ENCODE measurements around the gene NIP7. TPM values are rescaled to one million over a fixed set of nuclear protein-coding genes. Genes with fewer than 3 reads are reported as not detected.

Gene NIP7
- total and polyA plus RNA-seq, 9 of the 15 experiments (the other 6 are each of a cell fraction or from before 2014, with no cell fraction given): 28.9 to 85.5 (median 72.5) TPM

DNA sequence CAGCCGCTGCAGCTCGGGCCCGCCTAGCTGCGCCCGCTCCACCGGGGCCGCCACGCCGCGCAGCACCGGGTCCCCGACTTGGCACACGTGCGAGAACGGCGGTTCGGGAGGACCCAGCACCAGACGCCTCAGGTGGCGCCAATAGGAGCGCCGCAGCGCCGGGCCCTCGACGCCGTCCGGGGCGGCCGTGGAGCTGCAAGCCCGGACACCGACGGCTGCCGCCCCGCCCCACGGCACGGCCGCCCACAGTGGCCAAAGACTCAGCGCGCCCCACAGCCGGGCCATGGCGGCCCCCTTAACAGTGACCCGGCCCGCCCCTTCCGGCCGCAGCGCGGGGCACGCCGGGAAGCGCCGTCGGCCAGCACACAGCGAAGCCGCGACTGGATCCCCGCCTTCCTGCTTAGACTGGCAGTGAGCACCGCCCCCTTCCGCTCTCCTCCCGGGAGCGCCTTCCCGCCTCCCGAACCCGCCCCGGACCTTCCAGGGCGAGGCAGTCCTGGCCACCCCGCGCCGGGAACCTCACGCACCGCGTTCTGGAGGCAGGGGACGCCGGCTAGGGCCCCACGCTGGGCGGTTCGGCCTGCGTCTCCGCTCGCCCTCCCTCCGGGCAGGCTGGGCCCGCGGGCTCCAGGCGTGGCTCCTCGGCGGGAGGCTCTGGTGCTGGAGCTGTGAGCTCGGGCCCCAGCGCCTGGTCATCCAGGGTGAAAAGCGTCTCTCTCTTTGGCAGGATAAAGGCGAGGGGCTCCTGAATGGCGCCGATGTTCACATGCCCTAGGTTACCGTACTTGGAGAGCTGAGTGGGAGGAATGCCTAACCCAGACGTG lies 9.1 kb upstream of the NIP7 start, which contains the start of gene PDF (continued):
- TF ChIP-seq ZNF77 (CRISPR knock-in tag; IDR thresholded peaks at IDR 0.05) (no peak), JUND (IDR thresholded peaks at IDR 0.05; ENCODE audit: borderline replicate concordance, low read depth, low read length) (peak; percentile 32; the same call in 1 of the 2 replicates), JUND (tag; IDR thresholded peaks at IDR 0.05; ENCODE audit: borderline replicate concordance, low read depth, low read length) (no peak; the same call in 2 of the 3 replicates), ZNF23 (CRISPR knock-in tag; IDR thresholded peaks at IDR 0.05) (no peak), TEAD2 (tag; IDR thresholded peaks at IDR 0.05) (no peak), NFE2 (IDR thresholded peaks at IDR 0.05; ENCODE audit: low read depth) (no peak), PRPF4 (IDR thresholded peaks at IDR 0.05; ENCODE audit: insufficient read depth, low read depth, low read length, poor library complexity, severe bottlenecking) (peak; percentile 46), NR1H2 (CRISPR knock-in tag; IDR thresholded peaks at IDR 0.05) (no peak), KDM1A (IDR thresholded peaks at IDR 0.05) (no peak), RFX7 (CRISPR knock-in tag; IDR thresholded peaks at IDR 0.05) (no peak), ZNF143 (CRISPR knock-in tag; IDR thresholded peaks at IDR 0.05) (peak; percentile 80), TCFL5 (CRISPR knock-in tag; conservative IDR thresholded peaks at IDR 0.05) (no peak), ZNF699 (CRISPR knock-in tag; IDR thresholded peaks at IDR 0.05; ENCODE audit: insufficient replicate concordance) (no peak), DPF2 (IDR thresholded peaks at IDR 0.05) (0 out of 2 replicates have a peak, but pooled peaks have one; percentile 9), ESRRB (CRISPR knock-in tag; IDR thresholded peaks at IDR 0.05; ENCODE audit: borderline replicate concordance) (no peak), ZFP30 (CRISPR knock-in tag; IDR thresholded peaks at IDR 0.05; ENCODE audit: borderline replicate concordance) (no peak)
- TF ChIP-seq, protein P1, sequence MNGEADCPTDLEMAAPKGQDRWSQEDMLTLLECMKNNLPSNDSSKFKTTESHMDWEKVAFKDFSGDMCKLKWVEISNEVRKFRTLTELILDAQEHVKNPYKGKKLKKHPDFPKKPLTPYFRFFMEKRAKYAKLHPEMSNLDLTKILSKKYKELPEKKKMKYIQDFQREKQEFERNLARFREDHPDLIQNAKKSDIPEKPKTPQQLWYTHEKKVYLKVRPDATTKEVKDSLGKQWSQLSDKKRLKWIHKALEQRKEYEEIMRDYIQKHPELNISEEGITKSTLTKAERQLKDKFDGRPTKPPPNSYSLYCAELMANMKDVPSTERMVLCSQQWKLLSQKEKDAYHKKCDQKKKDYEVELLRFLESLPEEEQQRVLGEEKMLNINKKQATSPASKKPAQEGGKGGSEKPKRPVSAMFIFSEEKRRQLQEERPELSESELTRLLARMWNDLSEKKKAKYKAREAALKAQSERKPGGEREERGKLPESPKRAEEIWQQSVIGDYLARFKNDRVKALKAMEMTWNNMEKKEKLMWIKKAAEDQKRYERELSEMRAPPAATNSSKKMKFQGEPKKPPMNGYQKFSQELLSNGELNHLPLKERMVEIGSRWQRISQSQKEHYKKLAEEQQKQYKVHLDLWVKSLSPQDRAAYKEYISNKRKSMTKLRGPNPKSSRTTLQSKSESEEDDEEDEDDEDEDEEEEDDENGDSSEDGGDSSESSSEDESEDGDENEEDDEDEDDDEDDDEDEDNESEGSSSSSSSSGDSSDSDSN (IDR thresholded peaks at IDR 0.05; ENCODE audit: borderline replicate concordance in 1 of 2, low read depth in 2 of 2, low read length in 2 of 2): peak; percentile 80 to 89; a peak in 2 of 4 replicates
- TF ChIP-seq, protein P2, sequence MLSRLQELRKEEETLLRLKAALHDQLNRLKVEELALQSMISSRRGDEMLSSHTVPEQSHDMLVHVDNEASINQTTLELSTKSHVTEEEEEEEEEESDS (CRISPR knock-in tag; IDR thresholded peaks at IDR 0.05): no peak
- TF ChIP-seq, protein P3, sequence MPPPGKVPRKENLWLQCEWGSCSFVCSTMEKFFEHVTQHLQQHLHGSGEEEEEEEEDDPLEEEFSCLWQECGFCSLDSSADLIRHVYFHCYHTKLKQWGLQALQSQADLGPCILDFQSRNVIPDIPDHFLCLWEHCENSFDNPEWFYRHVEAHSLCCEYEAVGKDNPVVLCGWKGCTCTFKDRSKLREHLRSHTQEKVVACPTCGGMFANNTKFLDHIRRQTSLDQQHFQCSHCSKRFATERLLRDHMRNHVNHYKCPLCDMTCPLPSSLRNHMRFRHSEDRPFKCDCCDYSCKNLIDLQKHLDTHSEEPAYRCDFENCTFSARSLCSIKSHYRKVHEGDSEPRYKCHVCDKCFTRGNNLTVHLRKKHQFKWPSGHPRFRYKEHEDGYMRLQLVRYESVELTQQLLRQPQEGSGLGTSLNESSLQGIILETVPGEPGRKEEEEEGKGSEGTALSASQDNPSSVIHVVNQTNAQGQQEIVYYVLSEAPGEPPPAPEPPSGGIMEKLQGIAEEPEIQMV (tag; conservative IDR thresholded peaks at IDR 0.05; ENCODE audit: low read depth): no peak
- TF ChIP-seq, protein P4, sequence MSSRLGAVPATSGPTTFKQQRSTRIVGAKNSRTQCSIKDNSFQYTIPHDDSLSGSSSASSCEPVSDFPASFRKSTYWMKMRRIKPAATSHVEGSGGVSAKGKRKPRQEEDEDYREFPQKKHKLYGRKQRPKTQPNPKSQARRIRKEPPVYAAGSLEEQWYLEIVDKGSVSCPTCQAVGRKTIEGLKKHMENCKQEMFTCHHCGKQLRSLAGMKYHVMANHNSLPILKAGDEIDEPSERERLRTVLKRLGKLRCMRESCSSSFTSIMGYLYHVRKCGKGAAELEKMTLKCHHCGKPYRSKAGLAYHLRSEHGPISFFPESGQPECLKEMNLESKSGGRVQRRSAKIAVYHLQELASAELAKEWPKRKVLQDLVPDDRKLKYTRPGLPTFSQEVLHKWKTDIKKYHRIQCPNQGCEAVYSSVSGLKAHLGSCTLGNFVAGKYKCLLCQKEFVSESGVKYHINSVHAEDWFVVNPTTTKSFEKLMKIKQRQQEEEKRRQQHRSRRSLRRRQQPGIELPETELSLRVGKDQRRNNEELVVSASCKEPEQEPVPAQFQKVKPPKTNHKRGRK (tag; IDR thresholded peaks at IDR 0.05): no peak
- TF ChIP-seq, protein P5, sequence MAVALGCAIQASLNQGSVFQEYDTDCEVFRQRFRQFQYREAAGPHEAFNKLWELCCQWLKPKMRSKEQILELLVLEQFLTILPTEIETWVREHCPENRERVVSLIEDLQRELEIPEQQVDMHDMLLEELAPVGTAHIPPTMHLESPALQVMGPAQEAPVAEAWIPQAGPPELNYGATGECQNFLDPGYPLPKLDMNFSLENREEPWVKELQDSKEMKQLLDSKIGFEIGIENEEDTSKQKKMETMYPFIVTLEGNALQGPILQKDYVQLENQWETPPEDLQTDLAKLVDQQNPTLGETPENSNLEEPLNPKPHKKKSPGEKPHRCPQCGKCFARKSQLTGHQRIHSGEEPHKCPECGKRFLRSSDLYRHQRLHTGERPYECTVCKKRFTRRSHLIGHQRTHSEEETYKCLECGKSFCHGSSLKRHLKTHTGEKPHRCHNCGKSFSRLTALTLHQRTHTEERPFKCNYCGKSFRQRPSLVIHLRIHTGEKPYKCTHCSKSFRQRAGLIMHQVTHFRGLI (CRISPR knock-in tag; IDR thresholded peaks at IDR 0.05): no peak

Data from K562 (cell line).